GM18505 (cell line): Measurements from ENCODE around the gene FBXW8.

Experiments used
- ATAC-seq: cut with Tn5 transposase; IDR thresholded peaks from one replicate; pipeline ENCODE4 v1.9.1; 2021; ENCODE audit not compliant: unreplicated experiment
- POLR2A ChIP-seq: IDR thresholded peaks from 4 replicates; pipeline ENCODE4 v1.6.1; 2011; ENCODE audit warnings: borderline replicate concordance; ENCODE audit not compliant: insufficient read depth, insufficient read length; ENCODE audit errors: extremely low read depth

The FBXW8 gene

GRCh38 chr12:116879509-116880212 lies 31.1 kb upstream of the FBXW8 start:
- no peak for TF ChIP-seq POLR2A

GRCh38 chr12:116880213-116880816 lies 30.4 kb upstream of the FBXW8 start:
- ATAC-seq, result no peak

More at GRCh38 chr12:116879509-116880212, 31.1 kb upstream of the FBXW8 start:
- ATAC-seq, result no peak

GRCh38 chr12:116880817-116881324 lies 29.9 kb upstream of the FBXW8 start:
- no peak for TF ChIP-seq POLR2A
- ATAC-seq, result peak; percentile 72

More at GRCh38 chr12:116880213-116880816, 30.4 kb upstream of the FBXW8 start:
- no peak for TF ChIP-seq POLR2A

GRCh38 chr12:116881325-116881876 lies 29.3 kb upstream of the FBXW8 start, which contains the start of gene HRK:
Gene HRK (minus strand): TSS chr12:116881441. CDS start chr12:116881307, 134 bp downstream.
- no peak for TF ChIP-seq POLR2A
- peak; percentile 24 for ATAC-seq

- ATAC-seq, result no peak
- TF ChIP-seq POLR2A, result no peak
Observed at GRCh38 chr12:116881877-116882507, 28.8 kb upstream of the FBXW8 start.

GRCh38 chr12:116882742-116883141 lies 28.0 kb upstream of the FBXW8 start:
- no peak for TF ChIP-seq POLR2A
- no peak for ATAC-seq

- no peak for ATAC-seq
- TF ChIP-seq POLR2A, result no peak
Observed at GRCh38 chr12:116884871-116885270, 25.9 kb upstream of the FBXW8 start.

GRCh38 chr12:116885491-116885890 lies 25.3 kb upstream of the FBXW8 start:
- no peak for TF ChIP-seq POLR2A
- ATAC-seq, result no peak

GRCh38 chr12:116887244-116887643 lies 23.5 kb upstream of the FBXW8 start:
- ATAC-seq, result no peak

GRCh38 chr12:116887897-116888296 lies 22.9 kb upstream of the FBXW8 start:
- no peak for ATAC-seq
- no peak for TF ChIP-seq POLR2A

More at GRCh38 chr12:116887244-116887643, 23.5 kb upstream of the FBXW8 start:
- TF ChIP-seq POLR2A, result no peak

GRCh38 chr12:116890330-116890729 lies 20.4 kb upstream of the FBXW8 start:
- ATAC-seq, result no peak
- no peak for TF ChIP-seq POLR2A

- TF ChIP-seq POLR2A, result no peak
- ATAC-seq, result no peak
Observed at GRCh38 chr12:116891019-116891418, 19.7 kb upstream of the FBXW8 start.
